GM18519 (cell line): ENCODE results near the gene LGI2.
"Not testable (repeated sequence)": the region's sequence is repeated elsewhere in the genome, so short reads cannot be mapped to it uniquely, and the experiment has no call there.

Source experiments
- ATAC-seq: cut with Tn5 transposase; IDR thresholded peaks from one replicate; pipeline ENCODE4 v1.9.1; 2021; ENCODE audit warnings: mild to moderate bottlenecking, moderate library complexity; ENCODE audit not compliant: unreplicated experiment, low FRiP score

Gene LGI2

GRCh38 chr4:25030277-25031076, at the start of gene LGI2:
Gene LGI2, minus strand, starts transcription at chr4:25030946. Its CDS starts 253 bp downstream, at chr4:25030693.
- ATAC-seq = no peak

GRCh38 chr4:25078523-25078922, 47.8 kb upstream of the LGI2 start:
- ATAC-seq = no peak

GRCh38 chr4:25076625-25077398, 46.1 kb upstream of the LGI2 start:
- ATAC-seq = no peak

GRCh38 chr4:25075851-25076250, 45.1 kb upstream of the LGI2 start:
- ATAC-seq = no peak

- no peak for ATAC-seq
These were observed 44.4 kb upstream of the LGI2 start for GRCh38 chr4:25075129-25075528.

GRCh38 chr4:25070545-25070944, 39.8 kb upstream of the LGI2 start:
- ATAC-seq = no peak

GRCh38 chr4:25069014-25069413, 38.3 kb upstream of the LGI2 start:
- ATAC-seq = no peak

GRCh38 chr4:25068386-25068785, 37.6 kb upstream of the LGI2 start:
- no peak for ATAC-seq

- no peak for ATAC-seq
These were observed 35.3 kb upstream of the LGI2 start for GRCh38 chr4:25065932-25066590.

GRCh38 chr4:25065431-25065858, 34.7 kb upstream of the LGI2 start:
- no peak for ATAC-seq

GRCh38 chr4:25064447-25064846, 33.7 kb upstream of the LGI2 start:
- ATAC-seq = not testable (repeated sequence)

- ATAC-seq = no peak
These were observed 32.4 kb upstream of the LGI2 start for GRCh38 chr4:25063116-25063515.

- ATAC-seq = no peak
These were observed 31.4 kb upstream of the LGI2 start for GRCh38 chr4:25062098-25062497.

- ATAC-seq = no peak
These were observed 30.9 kb upstream of the LGI2 start for GRCh38 chr4:25061602-25062001.

GRCh38 chr4:25060963-25061340, 30.2 kb upstream of the LGI2 start:
- ATAC-seq = no peak

- no peak for ATAC-seq
These were observed 29.7 kb upstream of the LGI2 start for GRCh38 chr4:25060241-25060962.

- ATAC-seq = no peak
These were observed 29.0 kb upstream of the LGI2 start for GRCh38 chr4:25059791-25060190.

GRCh38 chr4:25058796-25059195, 28.1 kb upstream of the LGI2 start:
- no peak for ATAC-seq

- ATAC-seq = no peak
These were observed 26.6 kb upstream of the LGI2 start for GRCh38 chr4:25057299-25057698.

GRCh38 chr4:25052037-25052436, 21.3 kb upstream of the LGI2 start:
- ATAC-seq = not testable (repeated sequence)

GRCh38 chr4:25051534-25051933, 20.8 kb upstream of the LGI2 start:
- ATAC-seq = no peak
